ENCODE measurements around the gene PSMA8.
"Not testable (repeated sequence)": the region's sequence is repeated elsewhere in the genome, so short reads cannot be mapped to it uniquely, and the experiment has no call there.

PSMA8 gene

GRCh38 chr18:26228562-26229260 lies 95.0 kb downstream of the PSMA8 start:
- in situ Hi-C loops (cut with HindIII; ENCODE audit: low sequenced_read_pairs): no loop called here

- in situ Hi-C loops (cut with HindIII; ENCODE audit: low sequenced_read_pairs): no loop called here
Observed at GRCh38 chr18:26230497-26230896, 96.8 kb downstream of the PSMA8 start.

- in situ Hi-C loops (cut with HindIII; ENCODE audit: low sequenced_read_pairs): no loop called here
Observed at GRCh38 chr18:26233208-26233607, 99.5 kb downstream of the PSMA8 start.

- in situ Hi-C loops (cut with HindIII; ENCODE audit: low sequenced_read_pairs): not testable (repeated sequence)
Observed at GRCh38 chr18:26237363-26237762, 103.7 kb downstream of the PSMA8 start.

- in situ Hi-C loops (cut with HindIII; ENCODE audit: low sequenced_read_pairs): not testable (repeated sequence)
Observed at GRCh38 chr18:26238718-26239117, 105.0 kb downstream of the PSMA8 start.

GRCh38 chr18:26242392-26242791 lies 108.7 kb downstream of the PSMA8 start:
- in situ Hi-C loops (cut with HindIII; ENCODE audit: low sequenced_read_pairs): not testable (repeated sequence)

Data from DLD1 (cell line).